ENCODE measurements around the gene ADAM12.

- no peak for TF ChIP-seq CREB1 (IDR thresholded peaks at IDR 0.05; ENCODE audit: low read depth)
- TF ChIP-seq TAF1 (IDR thresholded peaks at IDR 0.05; ENCODE audit: low read depth) = no peak
- TF ChIP-seq MAX (IDR thresholded peaks at IDR 0.05) = no peak
- no peak for TF ChIP-seq ZBTB7A (IDR thresholded peaks at IDR 0.05; ENCODE audit: low read depth)
- TF ChIP-seq FOXM1 (IDR thresholded peaks at IDR 0.05; ENCODE audit: borderline replicate concordance, low read depth) = no peak
- TF ChIP-seq TCF12 (IDR thresholded peaks at IDR 0.05; ENCODE audit: low read depth) = no peak
- TF ChIP-seq EGR1 (IDR thresholded peaks at IDR 0.05) = no peak
- no peak for TF ChIP-seq EP300 (IDR thresholded peaks at IDR 0.05; ENCODE audit: borderline replicate concordance)
- TF ChIP-seq RAD21 (IDR thresholded peaks at IDR 0.05; ENCODE audit: low read depth) = no peak
- TF ChIP-seq CEBPB (IDR thresholded peaks at IDR 0.05) = no peak
- no peak for TF ChIP-seq USF1 (IDR thresholded peaks at IDR 0.05)
These were observed 268.7 kb downstream of the ADAM12 start for GRCh38 chr10:126119599-126119998.
